Right renal pelvis (tissue), 4 donors: Measurements from ENCODE around the gene ABL1. TPM values are rescaled to one million over a fixed set of nuclear protein-coding genes. Genes with fewer than 3 reads are reported as not detected.
"Not testable (repeated sequence)": the region's sequence is repeated elsewhere in the genome, so short reads cannot be mapped to it uniquely, and the experiment has no call there.

Experiments
- DNase-seq, 4 donors: peaks; one replicate each; pipeline ENCODE4 v3.0.0-alpha.2; 2013; ENCODE audit warnings: low read depth in 4 of 4, low spot score in 3 of 4, missing footprints in 1 of 4
- polyA plus RNA-seq, 4 donors: library from polyadenylated mRNA; unstranded; fragments of 120-200 nt; gene quantifications; one replicate each; pipeline ENCODE4 v1.2.1, GENCODE V29; 2013; ENCODE audit not compliant: insufficient read length in 4 of 4

Gene ABL1
- polyA plus RNA-seq = 10 to 100 TPM; 82.1 to 89.5 (median 82.7) TPM

- DNase-seq = peak in 1 of 4 donors; percentile 73
Measured at GRCh38 chr9:130834371-130835336, at the start of gene ABL1. ABL1 (plus strand) TSS chr9:130835254; CDS start chr9:130835447, 193 bp downstream.

GRCh38 chr9:130785940-130786508, 49.0 kb upstream of the ABL1 start:
- DNase-seq = no peak

DNA sequence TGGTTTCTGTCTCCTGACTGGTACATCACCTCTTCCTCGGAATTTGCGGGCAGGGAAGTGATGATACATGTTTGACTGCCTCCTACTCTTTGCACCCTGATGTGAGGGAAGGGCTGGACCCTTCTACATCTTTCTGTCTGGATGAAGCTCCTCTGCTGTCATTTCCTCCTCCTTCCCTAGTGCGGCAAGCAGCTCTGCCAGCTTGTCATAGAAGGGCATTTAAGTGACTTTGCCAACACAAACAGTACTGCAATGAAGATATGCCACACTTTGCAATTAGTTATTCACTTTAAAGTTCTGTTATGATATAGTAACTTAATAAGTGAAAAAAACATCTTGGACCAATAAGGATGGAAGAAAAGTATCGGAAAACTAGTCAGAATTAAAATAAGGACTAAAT, 48.5 kb upstream of the ABL1 start:
- no peak for DNase-seq

DNA sequence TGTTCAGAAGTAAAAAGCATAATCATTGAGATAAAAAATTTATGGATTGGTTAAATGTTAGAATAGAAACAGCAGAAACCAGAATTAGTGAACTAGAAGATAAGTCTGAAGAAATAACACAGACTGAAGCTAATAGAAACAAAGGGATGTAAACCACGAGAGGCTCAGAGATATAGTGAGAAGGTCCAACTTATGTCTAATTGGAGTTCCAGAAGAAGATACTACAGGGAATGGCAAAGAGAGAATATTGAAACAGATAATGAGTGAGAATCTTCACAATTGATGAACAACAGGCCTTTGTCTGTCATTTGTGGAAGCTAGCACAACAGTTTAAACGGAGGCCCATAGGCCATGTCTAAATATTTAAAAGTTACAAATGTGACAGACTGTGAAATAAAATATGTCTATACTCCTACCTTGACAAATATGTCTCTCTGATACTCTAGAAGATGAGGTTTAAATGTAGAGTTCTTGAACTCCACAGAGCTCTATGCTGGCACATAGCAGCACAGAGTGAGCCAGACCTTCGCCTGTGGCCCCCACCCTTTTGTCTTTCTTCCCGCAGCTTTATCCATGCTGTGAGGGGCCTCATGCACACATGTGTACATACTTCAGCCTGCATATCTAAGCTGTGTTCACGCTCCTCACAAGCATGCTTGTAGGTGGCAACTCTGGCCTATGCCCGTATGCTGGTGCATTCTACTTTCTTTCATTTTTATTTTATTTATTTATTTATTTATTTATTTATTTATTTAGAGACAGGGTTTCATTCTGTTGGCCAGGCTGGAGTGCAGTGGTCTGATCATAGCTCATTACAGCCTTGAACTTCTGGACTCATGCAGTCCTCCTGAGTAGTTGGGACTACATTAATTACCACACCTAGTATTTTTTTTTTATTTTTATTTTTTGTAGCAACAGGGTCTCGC, 45.0 kb upstream of the ABL1 start:
- DNase-seq = no peak

DNA sequence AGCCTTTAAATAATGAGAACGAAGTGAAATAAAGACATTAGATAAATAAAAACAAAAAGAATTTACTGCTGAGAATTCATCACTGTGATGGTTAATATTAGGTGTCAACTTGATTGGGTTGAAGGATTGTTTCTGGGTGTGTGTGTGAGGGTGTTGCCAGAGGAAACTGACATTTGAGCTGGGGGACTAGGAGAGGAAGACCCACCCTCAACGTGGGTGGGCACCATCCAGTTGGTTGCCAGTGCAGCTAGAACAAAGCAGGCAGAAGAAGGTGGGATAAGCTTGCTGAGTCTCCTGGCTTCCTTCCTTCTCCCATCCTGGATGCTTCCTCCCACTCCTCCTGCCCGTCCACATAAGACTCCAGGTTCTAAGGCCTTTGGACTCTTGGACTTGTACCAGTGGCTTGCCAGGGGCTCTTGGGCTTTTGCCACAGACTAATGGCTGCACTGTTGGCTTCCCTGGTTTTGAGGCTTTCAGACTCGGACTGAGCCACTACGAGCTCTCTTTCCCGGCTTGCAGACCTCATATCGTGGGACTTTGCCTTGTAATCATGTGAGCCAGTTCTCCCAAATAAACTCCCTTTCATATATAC, 43.7 kb upstream of the ABL1 start:
- no peak for DNase-seq

GRCh38 chr9:130793589-130793988, 41.5 kb upstream of the ABL1 start:
- DNase-seq = no peak

DNA sequence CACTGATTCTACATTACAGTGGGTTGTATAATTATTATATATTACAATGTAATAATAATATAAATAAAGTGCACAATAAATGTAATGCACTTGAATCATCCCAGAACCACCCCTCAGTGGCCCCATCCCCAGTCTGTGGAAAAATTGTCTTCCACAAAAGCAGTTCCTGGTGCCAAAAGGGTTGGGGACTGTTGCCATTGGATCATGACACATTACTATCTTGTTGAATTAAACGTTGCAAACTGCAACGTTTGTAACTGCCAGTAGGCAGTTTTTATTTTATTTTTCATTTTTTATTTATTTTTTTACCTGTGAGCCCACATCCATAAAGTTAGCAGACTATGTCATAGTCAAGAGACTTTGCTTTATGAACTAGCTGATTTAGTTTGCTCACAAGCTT, 41.0 kb upstream of the ABL1 start:
- not testable (repeated sequence) for DNase-seq

- not testable (repeated sequence) for DNase-seq
Measured at GRCh38 chr9:130794423-130794822, 40.6 kb upstream of the ABL1 start.

- no peak for DNase-seq
Measured at GRCh38 chr9:130794923-130795495, 40.0 kb upstream of the ABL1 start.

- DNase-seq = not testable (repeated sequence)
Measured at GRCh38 chr9:130803116-130803515, 31.9 kb upstream of the ABL1 start.

- no peak for DNase-seq
Measured at GRCh38 chr9:130805510-130806326, 29.3 kb upstream of the ABL1 start.

- DNase-seq = no peak
Measured at GRCh38 chr9:130806327-130806716, 28.7 kb upstream of the ABL1 start.

DNA sequence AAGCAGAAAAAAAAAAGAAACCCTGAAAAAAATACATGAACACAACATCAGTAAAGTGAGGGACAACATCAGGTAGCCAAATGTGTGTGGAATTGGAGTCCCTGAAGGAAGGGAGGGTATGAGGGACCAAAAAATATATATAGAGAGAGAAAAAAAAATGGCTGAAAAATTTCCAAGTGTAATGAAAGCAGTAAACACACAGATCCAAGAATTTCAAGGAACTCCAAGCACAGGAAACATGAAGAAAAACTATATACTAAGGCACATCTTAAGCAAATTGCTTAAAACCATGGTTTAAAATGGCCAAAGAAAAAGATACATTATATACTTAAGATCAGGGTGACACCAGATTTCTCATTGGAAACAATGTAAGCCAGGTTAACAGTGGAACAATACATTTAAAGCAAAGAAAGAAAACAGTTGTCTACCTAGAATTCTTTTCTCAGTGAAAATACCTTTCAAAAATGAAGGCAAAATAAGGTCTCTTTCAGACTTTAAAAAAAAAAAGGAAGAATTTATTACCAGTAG, 24.4 kb upstream of the ABL1 start:
- no peak for DNase-seq

- no peak for DNase-seq
Measured at GRCh38 chr9:130815242-130815808, 19.7 kb upstream of the ABL1 start.

DNA sequence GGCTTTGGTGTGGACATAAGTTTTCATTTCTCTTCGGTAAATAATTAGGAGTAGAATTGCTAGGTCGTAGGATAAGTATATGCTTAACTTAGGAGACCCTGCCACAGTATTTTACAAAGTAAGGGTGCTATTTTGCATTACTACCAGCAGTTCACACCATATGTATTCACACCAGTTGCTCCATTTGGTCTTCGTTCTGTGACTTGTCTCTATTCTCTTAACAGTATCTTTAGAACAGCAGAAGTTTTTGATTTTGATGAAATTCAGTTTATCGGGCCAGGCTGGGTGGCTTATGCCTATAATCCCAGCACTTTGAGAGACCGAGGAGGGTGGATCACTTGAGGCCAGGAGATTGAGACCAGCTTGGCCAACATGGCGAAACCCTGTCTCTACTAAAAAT, 17.1 kb upstream of the ABL1 start:
- DNase-seq = no peak

- DNase-seq = no peak
Measured at GRCh38 chr9:130820135-130820738, 14.8 kb upstream of the ABL1 start.

GRCh38 chr9:130823435-130823834, 11.6 kb upstream of the ABL1 start:
- no peak for DNase-seq

- no peak for DNase-seq
Measured at GRCh38 chr9:130824079-130824478, 11.0 kb upstream of the ABL1 start.
